AG10803 (cell line): Measurements from ENCODE around the gene CCDC174.
A peak's percentile ranks its signal among the peaks of the same experiment; 100 is the strongest.

Experiments used
- DNase-seq: peaks from one replicate; pipeline ENCODE4 v3.0.0; 2010; ENCODE audit warnings: low read depth
- H3K4me3 ChIP-seq: 2 replicates; pipeline ENCODE4 v1.5.1; 2011; ENCODE audit warnings: mild to moderate bottlenecking, low read length, control low read depth
- CTCF ChIP-seq: conservative IDR thresholded peaks from 2 replicates; pipeline ENCODE4 v1.5.1; 2011; ENCODE audit warnings: mild to moderate bottlenecking, low read length, control low read depth, inconsistent platforms

The CCDC174 gene

GRCh38 chr3:14717307-14717706, 65.7 kb downstream of the CCDC174 start:
- no peak overlapping the region for H3K4me3 ChIP-seq
- DNase-seq = no peak
- TF ChIP-seq CTCF = no peak

- no peak for TF ChIP-seq CTCF
- H3K4me3 ChIP-seq = no peak overlapping the region
- no peak for DNase-seq
Observed at GRCh38 chr3:14718539-14718938, 67.0 kb downstream of the CCDC174 start.

GRCh38 chr3:14719006-14719405, 67.4 kb downstream of the CCDC174 start:
- no peak overlapping the region for H3K4me3 ChIP-seq
- no peak for TF ChIP-seq CTCF
- DNase-seq = peak; percentile 24

DNA sequence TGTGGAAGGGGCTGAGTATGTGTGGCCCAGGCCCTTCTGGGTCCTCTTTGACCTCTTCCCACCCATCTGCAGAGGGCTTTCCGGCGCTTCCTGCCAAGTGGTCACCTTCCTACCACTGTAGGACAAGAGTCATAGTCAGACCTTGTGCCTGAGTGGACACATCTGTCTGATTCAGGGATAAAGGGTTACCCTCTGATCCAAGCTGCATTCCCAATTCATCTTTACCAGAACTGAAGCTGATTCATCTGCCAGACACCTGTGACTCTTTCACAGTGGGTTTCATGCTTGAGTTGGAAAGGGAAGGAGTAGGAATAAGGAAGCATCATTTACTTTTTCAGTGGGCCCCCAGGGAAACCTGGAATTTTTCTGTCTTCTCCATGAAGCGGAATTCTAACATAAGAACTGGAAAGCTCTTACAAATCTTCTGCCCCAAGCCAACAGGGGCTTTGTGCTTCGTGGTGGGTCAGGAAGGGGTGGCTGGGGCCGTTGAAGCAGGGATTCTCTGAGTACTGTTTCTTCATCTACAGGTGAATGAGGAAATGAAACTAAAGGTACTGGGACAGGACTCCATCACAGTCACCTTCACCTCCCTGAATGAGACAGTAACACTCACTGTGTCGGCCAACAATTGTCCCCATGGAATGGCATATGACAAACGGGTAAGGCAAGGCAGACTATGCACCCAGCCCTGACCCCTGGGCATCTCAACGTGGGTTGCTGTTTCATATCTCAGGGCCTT, 69.7 kb downstream of the CCDC174 start:
- no peak overlapping the region for H3K4me3 ChIP-seq
- no peak for DNase-seq
- TF ChIP-seq CTCF = no peak
